Fibroblast of lung (primary cell): Measurements from ENCODE around the gene FUT8. TPM values are rescaled to one million over a fixed set of nuclear protein-coding genes. Genes with fewer than 3 reads are reported as not detected.

ENCODE experiments used
- DNase-seq, 2 donors: peaks; one replicate each; pipeline versions ENCODE4 v3.0.0 to v3.0.0-alpha.2; 2010; ENCODE audit warnings: low read depth in 2 of 2
- H2AFZ ChIP-seq: 2 replicates; pipeline ENCODE4 v1.5.1; 2012; ENCODE audit warnings: low read length, control low read depth, inconsistent platforms
- H3K27ac ChIP-seq: 2 replicates; pipeline ENCODE4 v1.5.1; 2011; ENCODE audit warnings: low read length, control low read depth; ENCODE audit not compliant: insufficient read depth
- H3K27me3 ChIP-seq: 2 replicates; pipeline ENCODE4 v1.5.1; 2011; ENCODE audit warnings: mild to moderate bottlenecking, low read length; ENCODE audit not compliant: control insufficient read depth, insufficient read depth
- H3K36me3 ChIP-seq: 2 replicates; pipeline ENCODE4 v1.5.1; 2011; ENCODE audit warnings: low read length; ENCODE audit not compliant: control insufficient read depth, insufficient read depth
- H3K4me1 ChIP-seq: 2 replicates; pipeline ENCODE4 v1.5.1; 2011; ENCODE audit warnings: low read length; ENCODE audit not compliant: control insufficient read depth, insufficient read depth; ENCODE audit errors: extremely low read depth
- H3K4me2 ChIP-seq: 2 replicates; pipeline ENCODE4 v1.5.1; 2011; ENCODE audit warnings: low read length, control low read depth; ENCODE audit not compliant: insufficient read depth; ENCODE audit errors: extremely low read depth
- H3K4me3 ChIP-seq, 4 experiments: fragments of 200-600 bp in 1 of 4; sonication (generic) in 1 of 4; replicated peaks in 1 of 4; 2 replicates each; pipeline ENCODE4 v1.5.1; 2011 to 2016; ENCODE audit warnings: low read length in 4 of 4, low read depth in 3 of 4, mild to moderate bottlenecking in 3 of 4, control low read depth in 2 of 4, inconsistent platforms in 1 of 4, mixed read lengths in 1 of 4; ENCODE audit not compliant: insufficient read depth in 1 of 4; ENCODE audit errors: control extremely low read depth in 1 of 4
- H3K79me2 ChIP-seq: 2 replicates; pipeline ENCODE4 v1.5.1; 2012; ENCODE audit warnings: mild to moderate bottlenecking, low read length, inconsistent platforms; ENCODE audit not compliant: control insufficient read depth, insufficient read depth
- H3K9ac ChIP-seq: 2 replicates; pipeline ENCODE4 v1.5.1; 2011; ENCODE audit warnings: mild to moderate bottlenecking, low read length, control low read depth; ENCODE audit not compliant: insufficient read depth
- H3K9me3 ChIP-seq: 2 replicates; pipeline ENCODE4 v1.5.1; 2012; ENCODE audit warnings: low read depth, low read length; ENCODE audit not compliant: control insufficient read depth, insufficient read depth
- H4K20me1 ChIP-seq: 2 replicates; pipeline ENCODE4 v1.5.1; 2011; ENCODE audit warnings: low read length; ENCODE audit not compliant: control insufficient read depth, insufficient read depth; ENCODE audit errors: extremely low read depth
- EZH2 ChIP-seq: IDR thresholded peaks from 2 replicates; pipeline ENCODE4 v1.5.1; 2012; ENCODE audit warnings: low read length, control low read depth, mild to moderate bottlenecking; ENCODE audit errors: missing control alignments
- polyA plus RNA-seq, 2 donors: library from polyadenylated mRNA; depleted of rRNA in 1 of 2; stranded (reverse) in 1 of 2; unstranded in 1 of 2; fragments of >200 nt; gene quantifications; 2 replicates each; pipeline ENCODE4 v1.2.1, GENCODE V29; 2011 to 2012; ENCODE audit warnings: missing spikeins in 1 of 2
- total RNA-seq: library from RNA; depleted of rRNA; stranded (reverse); fragments of >200 nt; gene quantifications from 2 replicates; pipeline ENCODE4 v1.2.1, GENCODE V29; 2014
- TF ChIP-seq, protein P1 (sequence below), 2 donors: IDR thresholded peaks in 1 of 2; conservative IDR thresholded peaks in 1 of 2; 1 replicate in 1 of 2; 2 replicates in 1 of 2; pipeline ENCODE4 v1.5.1; 2011 to 2012; ENCODE audit warnings: low read length in 2 of 2, control low read depth in 1 of 2, inconsistent platforms in 1 of 2, low read depth in 1 of 2, mild to moderate bottlenecking in 1 of 2

FUT8 gene
- total and polyA plus RNA-seq, 2 donors (not counting 1 experiment from before 2014, with no cell fraction given): 51.4 to 95.8 TPM

DNA sequence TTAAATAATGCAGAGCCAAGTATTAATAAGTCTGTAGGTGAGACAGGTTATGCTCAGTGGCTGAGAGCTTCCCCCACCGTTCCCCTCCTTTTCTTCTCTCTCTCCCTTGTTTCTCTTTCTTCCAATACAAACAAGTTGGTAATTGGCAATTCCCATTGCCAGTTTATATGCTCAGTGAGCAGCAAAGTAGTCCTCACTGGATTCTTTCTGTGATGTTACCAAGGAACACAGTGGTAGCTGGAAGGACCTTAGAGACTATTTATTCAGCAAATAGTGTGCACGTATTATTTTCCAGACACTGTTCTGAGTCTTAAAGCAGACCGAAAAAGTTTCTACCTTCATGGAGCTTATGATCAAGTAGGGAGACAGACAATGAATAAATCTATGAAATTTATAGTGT is 344.4 kb downstream of the FUT8 start:
- Histone ChIP-seq H3K79me2 (no peaks in the 10 kb centered on the region), H3K36me3 (no peaks in the 10 kb centered on the region), H4K20me1 (no peaks in the 10 kb centered on the region), H3K27ac (no peak overlapping the region), H3K27me3 (no peaks in the 10 kb centered on the region), H3K4me2 (no peak overlapping the region), H3K9ac (no peak overlapping the region), H2AFZ (no peak overlapping the region), H3K4me1 (no peaks in the 10 kb centered on the region), H3K9me3 (no peaks in the 10 kb centered on the region), H3K4me3 (no peak overlapping the region)
- TF ChIP-seq EZH2: no peak
- TF ChIP-seq, protein P1, sequence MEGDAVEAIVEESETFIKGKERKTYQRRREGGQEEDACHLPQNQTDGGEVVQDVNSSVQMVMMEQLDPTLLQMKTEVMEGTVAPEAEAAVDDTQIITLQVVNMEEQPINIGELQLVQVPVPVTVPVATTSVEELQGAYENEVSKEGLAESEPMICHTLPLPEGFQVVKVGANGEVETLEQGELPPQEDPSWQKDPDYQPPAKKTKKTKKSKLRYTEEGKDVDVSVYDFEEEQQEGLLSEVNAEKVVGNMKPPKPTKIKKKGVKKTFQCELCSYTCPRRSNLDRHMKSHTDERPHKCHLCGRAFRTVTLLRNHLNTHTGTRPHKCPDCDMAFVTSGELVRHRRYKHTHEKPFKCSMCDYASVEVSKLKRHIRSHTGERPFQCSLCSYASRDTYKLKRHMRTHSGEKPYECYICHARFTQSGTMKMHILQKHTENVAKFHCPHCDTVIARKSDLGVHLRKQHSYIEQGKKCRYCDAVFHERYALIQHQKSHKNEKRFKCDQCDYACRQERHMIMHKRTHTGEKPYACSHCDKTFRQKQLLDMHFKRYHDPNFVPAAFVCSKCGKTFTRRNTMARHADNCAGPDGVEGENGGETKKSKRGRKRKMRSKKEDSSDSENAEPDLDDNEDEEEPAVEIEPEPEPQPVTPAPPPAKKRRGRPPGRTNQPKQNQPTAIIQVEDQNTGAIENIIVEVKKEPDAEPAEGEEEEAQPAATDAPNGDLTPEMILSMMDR (conservative IDR thresholded peaks at IDR 0.05 in 1 of 2, IDR thresholded peaks at IDR 0.05 in 1 of 2; ENCODE audit: low read depth in 1 of 2, low read length in 2 of 2): no peak
- no peak for DNase-seq

DNA sequence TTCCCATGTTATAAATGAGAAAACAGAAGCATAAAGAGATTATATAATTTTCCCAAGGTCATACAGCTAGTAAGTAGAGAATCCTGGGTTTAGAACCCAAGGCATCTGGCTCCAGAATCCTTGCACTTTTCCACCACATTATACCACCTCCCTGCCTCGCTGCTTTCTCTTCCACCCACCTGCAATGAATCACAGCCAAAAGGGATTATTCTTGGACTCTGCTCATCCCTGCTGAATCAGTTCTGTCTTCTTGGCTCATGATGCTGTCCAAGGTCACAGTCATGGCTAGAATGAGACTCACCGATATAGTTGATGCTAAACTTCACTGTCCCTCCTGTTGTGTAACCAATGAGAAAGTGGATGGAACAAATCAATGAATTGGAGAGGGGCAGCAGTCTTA is 356.6 kb downstream of the FUT8 start:
- no peaks in the 10 kb centered on the region for H4K20me1 ChIP-seq
- no peak overlapping the region for H3K4me3 ChIP-seq
- TF ChIP-seq, protein P1 (conservative IDR thresholded peaks at IDR 0.05 in 1 of 2, IDR thresholded peaks at IDR 0.05 in 1 of 2; ENCODE audit: low read depth in 1 of 2, low read length in 2 of 2): no peak
- TF ChIP-seq EZH2: no peak
- no peaks in the 10 kb centered on the region for H3K36me3 ChIP-seq
- no peaks in the 10 kb centered on the region for H3K4me1 ChIP-seq
- DNase-seq: peak in 1 of 2 donors; percentile 25
- no peak overlapping the region for H3K4me2 ChIP-seq
- no peak overlapping the region for H3K9ac ChIP-seq
- no peak overlapping the region for H3K27ac ChIP-seq
- no peaks in the 10 kb centered on the region for H3K79me2 ChIP-seq
- no peaks in the 10 kb centered on the region for H3K27me3 ChIP-seq
- H3K9me3 ChIP-seq: no peaks in the 10 kb centered on the region
- H2AFZ ChIP-seq: no peak overlapping the region

DNA sequence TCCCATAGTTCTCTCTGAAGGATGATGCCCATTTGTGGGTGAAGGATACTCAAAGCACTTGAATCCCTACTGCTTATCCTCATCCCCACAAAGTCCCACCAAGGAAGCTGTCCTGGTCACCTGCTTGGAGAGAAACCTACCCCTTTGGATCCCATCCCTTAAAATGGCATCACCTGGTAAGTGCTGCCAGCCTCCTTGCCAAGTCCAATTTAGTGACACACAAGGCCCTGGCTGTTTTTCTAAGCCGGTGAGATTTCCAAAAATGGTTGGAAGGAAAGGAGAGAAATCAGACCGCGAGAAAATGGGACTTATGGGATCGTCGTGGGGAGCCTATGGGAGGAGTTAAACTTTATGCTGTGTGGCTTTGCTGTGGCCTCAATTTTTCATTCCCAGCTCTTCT is 358.2 kb downstream of the FUT8 start:
- Histone ChIP-seq H4K20me1 (no peaks in the 10 kb centered on the region), H3K36me3 (no peaks in the 10 kb centered on the region), H3K9ac (no peak overlapping the region), H3K27ac (no peak overlapping the region), H3K9me3 (no peaks in the 10 kb centered on the region), H2AFZ (no peak overlapping the region), H3K27me3 (no peaks in the 10 kb centered on the region), H3K4me2 (no peak overlapping the region), H3K4me1 (no peaks in the 10 kb centered on the region), H3K79me2 (no peaks in the 10 kb centered on the region), H3K4me3 (no peak overlapping the region)
- no peak for TF ChIP-seq EZH2
- TF ChIP-seq, protein P1 (conservative IDR thresholded peaks at IDR 0.05 in 1 of 2, IDR thresholded peaks at IDR 0.05 in 1 of 2; ENCODE audit: low read depth in 1 of 2, low read length in 2 of 2): no peak
- DNase-seq: no peak
